Stimulated activated CD4-positive, alpha-beta T cell treated with anti-CD3 and anti-CD28 coated beads, Interleukin-12 subunit alpha, Interleukin-12 subunit beta, amount 100 ng/mL, for 24 hours (primary cell): ENCODE measurements around the gene CPNE4.

Experiments
- DNase-seq, 2 experiments: peaks; one replicate each; pipeline ENCODE4 v3.0.0-alpha.2; 2020; ENCODE audit warnings: low read depth in 2 of 2

CPNE4 gene

GRCh38 chr3:131602011-131602779 lies 432.6 kb downstream of the CPNE4 start:
- no peak for DNase-seq

- no peak for DNase-seq
Observed at GRCh38 chr3:131597816-131598215, 437.0 kb downstream of the CPNE4 start.

- no peak for DNase-seq
Observed at GRCh38 chr3:131596884-131597283, 437.9 kb downstream of the CPNE4 start.

GRCh38 chr3:131591394-131592014 lies 443.3 kb downstream of the CPNE4 start:
- DNase-seq: no peak

GRCh38 chr3:131586277-131586676 lies 448.5 kb downstream of the CPNE4 start:
- DNase-seq: no peak

GRCh38 chr3:131582438-131582837 lies 452.4 kb downstream of the CPNE4 start:
- DNase-seq: no peak

GRCh38 chr3:131568460-131568859 lies 466.4 kb downstream of the CPNE4 start:
- DNase-seq: no peak

- DNase-seq: no peak
Observed at GRCh38 chr3:131564812-131565211, 470.0 kb downstream of the CPNE4 start.

- DNase-seq: no peak
Observed at GRCh38 chr3:131561511-131561910, 473.3 kb downstream of the CPNE4 start.

- DNase-seq: no peak
Observed at GRCh38 chr3:131560795-131561194, 474.0 kb downstream of the CPNE4 start.

GRCh38 chr3:131555456-131555855 lies 479.4 kb downstream of the CPNE4 start:
- DNase-seq: no peak

- no peak for DNase-seq
Observed at GRCh38 chr3:131553495-131554247, 481.1 kb downstream of the CPNE4 start.

GRCh38 chr3:131551761-131552160 lies 483.1 kb downstream of the CPNE4 start:
- DNase-seq: no peak

GRCh38 chr3:131550562-131551465 lies 484.0 kb downstream of the CPNE4 start:
- no peak for DNase-seq

- no peak for DNase-seq
Observed at GRCh38 chr3:131549340-131549739, 485.5 kb downstream of the CPNE4 start.

GRCh38 chr3:131547585-131547984 lies 487.2 kb downstream of the CPNE4 start:
- no peak for DNase-seq

GRCh38 chr3:131546441-131546840 lies 488.4 kb downstream of the CPNE4 start:
- DNase-seq: no peak

GRCh38 chr3:131544557-131544956 lies 490.3 kb downstream of the CPNE4 start:
- no peak for DNase-seq

GRCh38 chr3:131543714-131544113 lies 491.1 kb downstream of the CPNE4 start:
- no peak for DNase-seq

- DNase-seq: no peak
Observed at GRCh38 chr3:131541288-131541687, 493.5 kb downstream of the CPNE4 start.

- no peak for DNase-seq
Observed at GRCh38 chr3:131540821-131541220, 494.0 kb downstream of the CPNE4 start.

GRCh38 chr3:131540143-131540542 lies 494.7 kb downstream of the CPNE4 start:
- no peak for DNase-seq
